GM18511 (cell line): ENCODE data around the gene ZNF438.
"Not testable (repeated sequence)": the region's sequence is repeated elsewhere in the genome, so short reads cannot be mapped to it uniquely, and the experiment has no call there.

Experiments
- ATAC-seq: cut with Tn5 transposase; IDR thresholded peaks from one replicate; pipeline ENCODE4 v1.9.1; 2021; ENCODE audit warnings: mild to moderate bottlenecking, moderate library complexity; ENCODE audit not compliant: unreplicated experiment

Gene ZNF438

GRCh38 chr10:30990351-30990750 is 41.3 kb downstream of the ZNF438 start:
- no peak for ATAC-seq

GRCh38 chr10:30988831-30989435 is 42.7 kb downstream of the ZNF438 start:
- ATAC-seq, result no peak

- no peak for ATAC-seq
Measured at GRCh38 chr10:30987463-30987862, 44.2 kb downstream of the ZNF438 start.

GRCh38 chr10:30986053-30986555 is 45.6 kb downstream of the ZNF438 start:
- ATAC-seq, result no peak

GRCh38 chr10:30985512-30985911 is 46.2 kb downstream of the ZNF438 start:
- ATAC-seq, result no peak

GRCh38 chr10:30984563-30985328 is 46.9 kb downstream of the ZNF438 start:
- no peak for ATAC-seq

- not testable (repeated sequence) for ATAC-seq
Measured at GRCh38 chr10:30983209-30983608, 48.5 kb downstream of the ZNF438 start.

GRCh38 chr10:30980951-30981616 is 50.6 kb downstream of the ZNF438 start:
- ATAC-seq, result no peak

GRCh38 chr10:30979956-30980355 is 51.7 kb downstream of the ZNF438 start:
- no peak for ATAC-seq

GRCh38 chr10:30978843-30979242 is 52.8 kb downstream of the ZNF438 start:
- no peak for ATAC-seq

GRCh38 chr10:30977385-30977784 is 54.3 kb downstream of the ZNF438 start:
- ATAC-seq, result no peak

GRCh38 chr10:30974773-30975415 is 56.8 kb downstream of the ZNF438 start:
- ATAC-seq, result no peak

- no peak for ATAC-seq
Measured at GRCh38 chr10:30974355-30974754, 57.3 kb downstream of the ZNF438 start.

- no peak for ATAC-seq
Measured at GRCh38 chr10:30973737-30974136, 57.9 kb downstream of the ZNF438 start.

- no peak for ATAC-seq
Measured at GRCh38 chr10:30970760-30971460, 60.8 kb downstream of the ZNF438 start.

- ATAC-seq, result no peak
Measured at GRCh38 chr10:30968711-30969110, 63.0 kb downstream of the ZNF438 start.

GRCh38 chr10:30967650-30968410 is 63.8 kb downstream of the ZNF438 start:
- no peak for ATAC-seq

- ATAC-seq, result no peak
Measured at GRCh38 chr10:30963992-30964930, 67.4 kb downstream of the ZNF438 start.

- no peak for ATAC-seq
Measured at GRCh38 chr10:30962522-30962921, 69.1 kb downstream of the ZNF438 start.
